ENCODE results near the gene TRMO.

TRMO gene

DNA sequence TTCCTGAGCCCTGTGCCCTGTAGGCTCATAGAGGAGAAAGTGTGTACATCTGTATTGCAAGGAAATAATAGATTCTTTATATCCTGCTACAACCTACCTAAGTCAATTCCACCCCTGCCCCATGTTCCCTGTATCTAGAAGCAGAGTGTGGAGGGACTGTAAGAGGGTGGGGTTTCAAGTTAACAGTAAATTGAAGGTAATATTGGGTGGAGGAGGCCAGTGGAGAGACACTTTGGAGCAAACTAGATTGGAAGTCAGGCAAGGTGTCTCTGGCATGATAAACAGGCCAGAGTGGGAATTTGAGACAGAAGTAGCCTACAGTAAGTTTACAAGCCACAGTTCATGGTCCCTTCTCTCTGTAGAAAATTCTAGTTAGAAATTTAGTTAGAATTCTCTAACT, 17.9 kb upstream of the TRMO start:
- intact Hi-C loops (cut with DNase I), result no loop called here
- no peak for DNase-seq

DNA sequence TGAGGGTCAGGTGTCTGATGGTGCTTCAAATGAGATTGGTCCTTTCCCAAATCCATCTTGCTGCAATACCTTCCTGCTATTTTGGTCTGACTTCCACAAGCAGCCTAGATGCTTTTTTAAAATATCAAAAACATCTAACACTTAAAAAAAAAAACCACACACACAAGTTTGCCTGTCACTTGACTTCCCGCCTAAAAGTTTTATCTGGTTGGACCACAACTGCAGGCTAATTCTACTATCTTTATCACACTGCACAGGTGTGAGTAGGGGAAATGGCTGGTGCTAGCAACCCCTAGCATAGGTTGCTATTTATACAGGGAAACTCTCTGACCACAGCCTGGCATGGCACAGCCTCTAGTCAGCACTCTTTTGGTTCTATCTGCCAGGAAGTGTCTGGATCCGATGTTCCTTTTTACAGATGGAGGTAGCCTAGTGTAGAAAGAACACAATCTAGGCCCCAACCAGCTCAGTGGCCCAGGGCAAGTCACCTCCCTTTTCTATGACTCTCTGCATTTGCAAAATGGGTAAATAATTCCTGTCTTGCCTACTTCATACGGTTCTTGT, 15.9 kb upstream of the TRMO start, which contains the start of gene HEMGN:
HEMGN (minus strand) TSS at position 92 of the 564 bp plus-strand sequence; CDS start at position 56, 36 bp downstream.
- intact Hi-C loops (cut with DNase I), result no loop called here

DNA sequence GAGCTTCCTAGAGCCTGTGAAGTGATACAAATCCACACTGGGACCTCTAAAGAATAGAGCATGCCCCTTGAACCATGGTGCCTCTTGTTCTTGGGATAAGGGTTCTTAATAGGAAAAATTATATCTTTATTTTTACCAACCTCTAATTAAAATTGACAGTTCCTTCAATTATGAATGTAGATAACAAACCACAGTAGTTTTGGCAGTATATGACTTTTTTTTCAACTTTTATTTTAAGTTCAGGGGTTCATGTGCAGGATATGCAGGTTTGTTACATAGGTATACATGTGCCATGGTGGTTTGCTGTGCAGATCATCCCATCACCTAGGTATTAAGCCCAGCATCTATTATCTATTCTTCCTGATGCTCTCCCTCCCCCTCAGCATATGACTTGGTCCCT, 14.7 kb upstream of the TRMO start:
- DNase-seq, result no peak
- intact Hi-C loops (cut with DNase I), result no loop called here

More for the DNA sequence above, 15.9 kb upstream of the TRMO start, which contains the start of gene HEMGN:
- no peak for DNase-seq

DNA sequence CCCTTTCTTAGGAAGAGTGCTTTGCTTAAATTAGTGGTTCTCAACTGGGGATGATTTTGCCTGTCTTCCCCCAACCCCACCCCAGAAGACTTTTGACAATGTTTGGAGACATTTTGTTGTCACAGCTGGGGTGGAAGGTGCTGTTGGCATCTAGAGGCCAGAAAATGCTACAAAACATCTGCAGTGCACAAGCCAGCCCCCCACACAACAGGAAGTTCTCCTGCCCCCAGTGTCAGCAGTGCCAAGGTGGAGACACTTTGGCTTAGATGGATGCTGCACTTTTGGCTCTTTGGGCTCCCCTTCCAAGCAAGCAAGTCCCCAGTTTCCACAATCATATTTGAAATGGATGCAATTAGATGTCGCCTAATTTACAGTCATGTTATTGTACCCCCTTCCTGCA, 13.0 kb upstream of the TRMO start:
- no peak for DNase-seq
- intact Hi-C loops (cut with DNase I), result no loop called here

DNA sequence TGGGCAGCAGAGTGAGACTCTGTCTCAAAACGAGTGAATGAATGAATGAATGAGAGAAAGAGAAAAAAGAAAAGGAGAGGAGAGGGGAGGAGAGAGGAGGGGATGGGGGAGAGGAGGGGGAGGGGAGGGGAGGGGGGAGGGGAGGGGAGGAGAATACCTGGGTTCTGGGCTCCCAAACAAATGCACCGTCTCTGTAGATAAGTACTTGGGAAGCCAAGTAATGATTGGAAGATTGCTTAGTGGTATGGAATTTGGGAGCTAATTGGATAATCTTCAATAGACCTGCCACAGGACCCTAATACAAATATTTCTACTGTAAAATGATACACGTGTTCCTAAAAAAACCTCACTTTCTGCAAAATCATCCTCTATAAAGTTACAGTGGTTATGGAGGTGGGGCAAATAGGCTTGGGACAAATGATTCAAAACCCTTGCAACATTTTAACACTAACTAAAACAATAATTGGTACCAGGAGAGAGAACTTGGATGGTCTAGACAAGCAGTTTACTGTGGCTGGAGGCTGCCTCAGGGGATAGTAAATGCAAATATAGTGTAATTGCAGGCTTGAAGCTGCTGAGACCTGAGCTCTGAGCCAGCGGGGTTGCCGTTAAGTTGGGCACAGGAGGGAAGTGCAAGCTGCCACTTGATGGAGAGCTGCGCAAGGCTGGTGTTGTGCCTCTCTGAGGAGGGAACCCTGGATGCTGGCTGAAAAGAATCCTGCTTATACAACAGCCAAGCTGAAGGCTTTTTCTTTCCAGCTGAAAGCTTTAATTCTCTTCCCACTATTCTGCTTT, 12.2 kb upstream of the TRMO start:
- DNase-seq, result peak in 1 of 10 donors; percentile 77
- intact Hi-C loops (cut with DNase I), result no loop called here

DNA sequence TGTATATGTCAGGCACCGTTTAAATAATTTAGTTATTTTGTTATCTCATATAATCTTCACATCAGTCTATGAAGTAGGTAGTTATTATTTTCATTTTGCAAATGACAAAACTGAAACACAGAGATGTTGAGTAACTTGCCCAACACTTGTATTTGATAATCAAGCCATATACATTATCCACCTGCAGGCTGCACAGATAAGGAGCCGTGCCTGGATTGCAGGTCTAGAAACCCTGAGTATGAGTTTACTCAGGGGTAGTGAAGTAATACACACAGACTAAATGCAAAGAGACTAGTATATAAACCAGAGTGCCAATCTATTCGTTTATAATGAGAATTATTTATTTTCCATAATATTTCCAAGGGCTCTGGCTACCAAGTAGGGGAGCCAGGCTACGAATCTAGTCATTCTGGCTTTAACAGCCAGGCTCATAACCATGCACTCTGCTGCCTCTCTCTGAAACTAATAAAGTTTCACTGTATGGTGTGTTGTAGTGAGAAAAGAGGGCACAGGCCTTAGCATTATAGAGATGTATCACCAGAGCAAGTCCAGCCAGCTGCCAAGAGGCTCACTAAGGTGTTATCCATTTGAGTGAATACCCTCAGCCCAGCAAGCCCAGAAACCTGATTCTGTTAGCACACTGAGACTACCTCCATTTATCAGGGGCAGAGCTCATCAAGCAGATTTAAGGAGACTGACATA, 11.1 kb upstream of the TRMO start:
- intact Hi-C loops (cut with DNase I), result no loop called here
- DNase-seq, result no peak

DNA sequence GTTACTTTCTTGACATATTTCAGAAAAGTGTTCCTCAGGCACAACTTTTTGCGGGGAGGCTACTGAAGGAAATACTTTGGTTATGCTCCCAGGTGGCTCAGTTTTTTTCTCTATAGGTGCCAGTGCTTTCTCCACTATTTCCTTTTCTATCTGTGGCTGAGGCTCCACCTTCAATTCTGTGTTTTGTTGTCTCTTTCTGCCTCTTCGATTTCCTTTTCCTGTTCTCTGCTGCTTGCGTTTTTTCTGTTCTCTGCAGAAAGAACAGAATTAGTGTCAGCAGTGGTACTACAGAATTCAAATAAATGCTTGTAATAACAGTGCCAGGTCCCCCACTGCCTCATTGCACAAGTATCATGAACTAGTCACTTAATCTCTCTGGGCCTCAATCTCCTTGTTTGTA, 8.7 kb upstream of the TRMO start:
- no peak for DNase-seq
- intact Hi-C loops (cut with DNase I), result no loop called here

DNA sequence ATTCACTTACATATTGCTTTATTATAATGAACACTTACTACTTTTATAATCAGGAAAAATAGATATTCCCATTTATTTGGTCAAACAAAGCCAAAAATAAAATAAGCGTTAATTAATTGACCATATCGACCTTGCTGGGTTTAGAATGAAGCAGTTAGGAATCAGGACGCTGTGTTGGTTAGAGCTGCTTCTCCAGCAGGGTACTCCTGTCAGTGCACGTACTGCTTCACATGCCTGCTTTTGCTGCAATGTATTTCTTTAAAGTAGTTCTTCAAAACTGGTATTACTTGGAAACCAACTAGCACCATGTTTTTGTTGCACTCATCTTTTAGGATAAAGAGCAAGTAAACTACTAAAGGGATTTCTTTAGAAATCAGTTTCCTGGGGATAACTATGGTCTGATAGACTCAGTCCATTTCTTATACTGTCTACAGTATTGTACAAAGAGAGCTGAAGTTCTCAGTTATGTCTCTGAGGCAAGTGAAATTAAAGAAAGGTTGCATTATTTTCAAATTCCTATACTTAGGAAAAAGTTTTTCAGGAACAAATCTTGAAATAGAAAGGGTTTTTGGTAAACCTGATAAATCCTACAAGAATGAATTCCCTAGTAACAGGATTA, 6.8 kb upstream of the TRMO start:
- intact Hi-C loops (cut with DNase I), result no loop called here
- no peak for DNase-seq

DNA sequence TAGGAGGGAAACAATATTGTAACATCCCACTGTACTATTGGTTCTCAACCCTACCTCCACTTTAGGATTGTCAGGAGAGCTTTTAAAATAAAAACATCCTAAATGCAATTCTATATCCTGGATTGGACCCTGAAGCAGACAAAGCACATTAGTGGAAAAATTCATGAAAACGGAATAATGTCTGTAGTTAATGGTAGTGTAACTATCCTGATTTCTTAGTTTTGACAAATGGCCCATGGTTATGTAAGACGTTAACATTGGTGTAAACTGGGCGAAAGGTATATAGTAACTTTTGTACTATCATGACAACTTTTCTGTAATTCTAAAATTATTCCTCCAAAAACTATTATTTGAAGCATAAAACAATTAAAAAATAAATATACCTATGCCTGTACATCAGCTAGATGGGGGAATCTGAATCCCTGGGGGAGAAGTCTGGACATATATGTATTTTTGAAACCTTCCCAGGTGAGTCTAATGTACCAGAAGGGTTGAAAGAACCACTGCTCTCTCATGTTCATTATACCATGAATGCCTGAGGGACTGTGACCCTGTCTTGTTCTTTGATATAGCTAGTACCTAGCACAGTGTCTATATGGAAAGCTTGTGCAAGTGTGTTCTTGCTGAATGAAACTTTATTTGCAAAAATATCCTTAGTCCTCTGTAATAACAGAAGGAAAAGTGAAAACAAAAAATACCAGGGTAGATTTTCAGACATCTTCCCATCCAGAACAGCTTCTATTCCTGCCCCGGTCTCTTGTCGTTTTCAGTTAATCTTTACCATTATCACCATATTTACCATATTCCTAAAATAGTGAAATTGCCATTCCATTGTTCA, 3.4 kb upstream of the TRMO start:
- no peak for DNase-seq
- intact Hi-C loops (cut with DNase I), result no loop called here

DNA sequence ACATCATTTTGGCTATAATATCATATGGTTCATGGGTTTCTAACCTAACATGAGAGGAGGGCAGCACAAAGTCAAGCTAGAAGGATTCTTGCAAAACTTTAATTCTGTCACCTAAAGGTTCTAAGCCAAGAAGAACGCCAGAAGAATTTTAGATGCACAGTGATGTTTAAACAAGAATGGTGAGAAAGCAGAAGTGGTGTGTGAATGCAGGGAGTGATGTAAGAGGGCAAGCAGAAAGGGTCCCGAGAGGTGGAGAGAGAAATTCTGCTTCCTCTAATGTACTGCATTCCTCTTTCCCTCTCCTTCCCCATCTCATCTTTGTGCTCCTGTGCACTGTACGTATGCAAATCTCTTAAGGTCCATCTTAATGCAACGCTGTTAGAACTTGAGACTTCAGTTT, 2.1 kb upstream of the TRMO start:
- DNase-seq, result no peak
- intact Hi-C loops (cut with DNase I), result no loop called here

DNA sequence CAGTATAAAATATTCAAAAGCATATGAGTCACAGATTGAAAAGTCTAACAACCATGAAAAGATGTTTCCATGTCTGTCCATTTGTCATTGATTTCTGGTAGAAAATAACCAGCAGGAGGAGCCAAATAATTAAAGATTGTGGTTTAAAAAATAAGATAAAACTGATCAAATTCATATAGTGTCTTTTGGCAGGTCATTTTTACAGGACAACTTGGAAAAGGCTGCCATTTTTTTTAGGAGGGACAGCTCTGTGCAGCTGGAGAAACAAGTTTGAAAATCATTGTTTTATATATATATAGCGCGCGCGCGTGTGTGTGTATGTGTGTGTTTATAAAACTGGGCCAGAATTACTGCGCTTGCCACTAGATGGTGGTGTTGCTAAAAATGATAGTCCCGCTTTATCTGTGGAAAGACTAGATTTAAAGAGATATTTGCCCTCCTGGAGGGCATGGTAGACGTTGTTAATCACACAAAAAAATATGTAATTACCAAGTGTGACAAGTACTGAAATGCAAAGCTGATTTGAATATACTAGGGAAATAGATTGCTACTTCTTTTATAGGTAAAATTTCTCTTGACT, 1.3 kb upstream of the TRMO start:
- intact Hi-C loops (cut with DNase I), result loop anchor here (1.0 to 2.0 kb wide), 3 partner anchors 59 to 339 kb away; partner anchors contain the start of gene ANP32B
- peak in 8 of 10 donors; percentile 61 to 92 (median 72) for DNase-seq

DNA sequence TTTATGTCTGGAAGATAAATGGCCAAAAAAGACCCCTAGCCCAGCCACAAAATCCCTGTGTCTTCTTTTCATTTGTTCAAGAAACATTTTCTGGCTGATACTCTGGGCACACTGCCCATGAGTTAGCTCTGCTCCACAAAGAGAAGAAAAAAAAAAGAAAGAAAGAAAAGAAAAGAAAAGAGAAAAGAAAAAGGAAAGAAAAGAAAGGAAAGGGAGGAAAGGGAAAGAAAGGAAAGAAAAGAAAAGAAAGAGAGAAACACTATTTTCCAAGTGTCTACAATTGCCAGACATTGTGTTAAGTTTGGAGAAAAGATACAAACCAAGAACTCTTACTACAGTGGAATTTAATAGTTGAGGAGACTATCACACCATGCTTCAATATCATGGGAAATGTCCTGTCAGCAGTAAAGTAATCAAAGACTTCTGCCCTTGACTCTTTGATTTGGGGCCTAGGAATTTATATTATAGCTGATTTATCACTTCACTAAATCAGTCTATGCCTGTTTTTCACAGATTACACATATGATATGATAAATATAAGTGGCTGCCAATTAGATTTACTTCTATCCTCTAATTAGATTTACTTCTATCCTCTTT, 3.0 kb downstream of the TRMO start:
- intact Hi-C loops (cut with DNase I), result no loop called here
- DNase-seq, result no peak

DNA sequence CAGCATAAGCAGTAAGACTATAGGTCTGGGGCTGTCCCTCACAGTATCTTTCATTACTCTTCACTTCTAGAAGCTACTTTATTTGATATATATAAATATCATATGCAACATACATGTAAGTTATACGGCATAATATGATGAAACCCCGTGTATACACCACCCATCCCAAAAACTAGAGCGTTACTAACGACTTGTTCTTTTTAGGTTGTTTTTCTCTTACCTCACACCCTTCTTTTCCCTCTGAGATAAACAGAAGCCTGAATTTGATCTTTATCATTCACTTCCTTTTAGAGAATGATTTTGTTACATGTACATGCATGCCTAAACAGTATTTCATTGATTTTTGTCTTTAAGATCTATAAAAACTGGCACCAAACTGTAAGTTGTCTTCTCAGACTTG, 3.7 kb downstream of the TRMO start:
- intact Hi-C loops (cut with DNase I), result no loop called here

DNA sequence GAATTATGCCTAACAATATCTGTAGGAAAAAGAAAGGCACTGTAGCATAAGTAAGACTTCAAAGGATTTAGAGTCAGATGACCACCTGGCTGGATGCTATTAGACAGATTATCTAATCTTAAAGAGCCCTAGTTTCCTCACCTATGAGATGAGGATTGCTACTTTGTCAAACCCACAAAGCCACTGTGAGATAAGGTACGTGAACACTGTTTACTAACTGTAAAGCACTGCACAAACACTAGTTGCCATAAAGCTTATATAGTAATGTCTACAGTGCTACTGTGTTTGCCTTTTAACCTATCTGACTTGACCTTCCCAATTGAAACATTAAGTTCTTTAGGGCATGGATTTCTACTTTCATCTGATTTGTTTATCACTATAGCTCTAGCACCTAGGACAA, 10.3 kb downstream of the TRMO start:
- intact Hi-C loops (cut with DNase I), result no loop called here
- no peak for DNase-seq

More for the DNA sequence above, 3.7 kb downstream of the TRMO start:
- DNase-seq, result no peak

DNA sequence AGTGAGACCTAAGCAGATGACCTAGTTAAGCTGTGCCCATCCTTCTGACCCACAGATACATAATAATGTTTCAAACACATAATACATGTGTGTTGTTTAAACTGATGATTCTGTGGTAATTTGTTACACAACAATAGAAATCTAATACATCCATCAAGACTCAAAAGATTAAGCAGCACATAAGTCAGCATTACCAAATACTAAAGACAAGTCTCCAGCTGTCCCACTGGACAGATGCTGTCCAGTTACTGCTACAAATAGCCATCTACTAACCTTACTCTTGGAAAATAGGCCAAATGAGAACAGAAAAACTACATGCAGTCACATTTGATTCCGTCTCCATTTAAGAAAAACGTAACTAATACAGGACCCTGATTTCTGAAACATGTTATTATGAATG, 10.8 kb downstream of the TRMO start:
- no peak for DNase-seq
- intact Hi-C loops (cut with DNase I), result no loop called here

DNA sequence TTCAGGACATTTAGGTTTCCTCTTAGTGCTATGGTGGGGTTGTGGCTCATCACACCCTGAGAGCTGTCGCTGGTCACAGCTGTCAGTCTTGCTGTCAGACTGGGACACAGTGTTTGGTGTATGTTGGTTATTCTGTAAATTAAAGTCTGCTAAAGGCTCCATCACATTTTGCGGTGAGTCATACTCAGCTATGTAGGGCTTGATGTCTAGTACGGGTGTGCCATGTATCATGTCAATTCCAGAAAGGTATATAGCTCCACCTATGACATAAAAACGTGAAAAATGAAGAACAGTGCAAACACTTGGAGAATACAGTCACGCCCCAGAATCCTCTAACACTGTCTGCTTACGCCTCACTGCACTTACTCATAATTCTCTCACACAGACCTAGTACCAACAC, 11.9 kb downstream of the TRMO start:
- intact Hi-C loops (cut with DNase I), result no loop called here
- DNase-seq, result no peak

DNA sequence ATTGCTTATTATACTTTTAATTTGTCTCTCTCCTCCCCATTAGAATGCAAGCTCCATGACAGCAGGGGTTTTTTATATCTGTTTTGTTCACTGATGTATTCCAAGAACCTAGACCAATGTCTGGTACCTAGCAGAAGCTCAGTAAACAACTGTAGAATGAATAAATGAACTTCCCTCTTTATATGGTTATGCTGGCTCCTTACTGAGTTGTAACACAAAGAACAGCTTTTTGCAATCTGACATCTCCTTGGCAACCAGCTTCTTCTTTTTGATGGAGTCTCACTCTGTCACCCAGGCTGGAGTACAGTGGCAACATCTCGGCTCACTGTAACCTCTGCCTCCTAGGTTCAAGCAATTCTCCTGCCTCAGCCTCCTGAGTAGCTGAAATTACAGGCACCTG, 13.6 kb downstream of the TRMO start:
- intact Hi-C loops (cut with DNase I), result no loop called here
- DNase-seq, result no peak

DNA sequence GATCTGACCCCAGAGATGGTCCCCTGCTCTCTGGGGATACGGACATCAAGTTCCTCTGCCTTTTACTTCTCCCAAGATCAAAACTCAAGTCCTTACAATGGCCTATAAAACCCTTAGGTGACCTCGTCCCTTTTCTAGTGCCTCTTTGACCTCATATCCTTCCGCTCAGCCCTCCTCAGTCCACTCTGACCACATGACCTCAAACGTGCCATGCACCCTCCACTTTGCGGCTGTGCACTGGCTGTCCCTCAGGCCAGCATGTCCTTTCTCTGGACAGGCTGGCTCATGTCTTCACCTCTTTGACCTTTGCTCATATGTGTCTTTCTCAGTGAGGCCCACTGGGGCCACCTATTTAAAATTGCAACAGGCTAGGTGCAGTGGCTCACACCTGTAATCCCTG, 14.7 kb downstream of the TRMO start:
- DNase-seq, result no peak
- intact Hi-C loops (cut with DNase I), result no loop called here

DNA sequence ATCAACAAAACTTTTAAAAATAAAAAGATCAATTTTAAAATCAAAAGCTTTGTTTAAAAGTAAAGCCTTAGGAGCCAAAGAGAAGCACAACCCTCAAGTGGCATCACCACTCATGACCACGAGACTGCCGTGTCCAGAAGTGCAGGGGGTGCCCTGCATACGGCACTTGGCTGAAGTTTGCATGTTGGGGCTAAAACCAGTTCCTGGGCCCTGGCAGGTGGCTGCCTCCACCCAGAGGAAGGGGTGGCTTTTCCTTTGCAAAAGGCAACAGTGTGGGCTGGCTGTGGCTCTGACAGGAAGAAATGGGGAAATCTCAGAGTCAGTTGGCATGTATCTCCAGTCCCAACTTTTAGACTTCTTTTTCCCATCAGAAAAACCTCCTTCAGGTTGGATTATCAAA, 15.3 kb downstream of the TRMO start:
- DNase-seq, result peak in 1 of 10 donors; percentile 79
- intact Hi-C loops (cut with DNase I), result no loop called here

Measured in posterior cingulate gyrus (tissue), 11 donors.